Pancreas (tissue), 10 donors: Measurements from ENCODE around the gene AGAP3. TPM values are rescaled to one million over a fixed set of nuclear protein-coding genes. Genes with fewer than 3 reads are reported as not detected.

ENCODE experiments used
- ATAC-seq, 4 donors: fragments of 200-7000 bp; cut with Tn5 transposase; one replicate each; pipeline versions ENCODE4 v1.8.0 to v1.9.1; 2020; ENCODE audit warnings: mild to moderate bottlenecking in 4 of 4, moderate library complexity in 4 of 4
- DNase-seq, 6 donors: peaks; one replicate each; pipeline ENCODE4 v3.0.0-alpha.2; 2020
- FAIRE-seq: peaks from 2 replicates; lab custom pipeline; 2012; peaks lifted over from hg19 to GRCh38; lab: Jason Lieb, UNC
- H3K27ac ChIP-seq, 4 donors: fragments of 200-600 bp; sonication (generic); 1 replicate in 3 of 4; 2 replicates in 1 of 4; pipeline versions ENCODE4 v1.5.0 to v1.8.0; 2020
- H3K27me3 ChIP-seq, 4 donors: fragments of 200-600 bp; one replicate each; pipeline ENCODE4 v1.8.0; 2021
- H3K36me3 ChIP-seq, 3 donors: fragments of 200-600 bp; sonication (generic) in 1 of 3; one replicate each; pipeline versions ENCODE4 v1.5.0 to v1.8.0; 2020 to 2021
- H3K4me1 ChIP-seq, 3 donors: fragments of 200-600 bp; one replicate each; pipeline ENCODE4 v1.8.0; 2021
- H3K4me3 ChIP-seq, 4 donors: fragments of 200-600 bp; sonication (generic) in 2 of 4; one replicate each; pipeline versions ENCODE4 v1.5.0 to v1.8.0; 2020 to 2021
- H3K9me3 ChIP-seq, 4 donors: fragments of 200-600 bp; one replicate each; pipeline ENCODE4 v1.8.0; 2021
- WGBS, 2 donors: extraction: QIAGEN DNeasy Blood & Tissue Kit; methylation state at CpG; one replicate each; pipeline ENCODE4 v1.1.7; 2013; 5-methylcytosine and 5-hydroxymethylcytosine counted together
- intact Hi-C, 3 donors: fragments of 100-400 bp; cut with DNase I; formaldehyde crosslinking; loops; one replicate each; pipeline versions ENCODE4 v1.11.1 to v1.14.2; 2022
- polyA plus RNA-seq, 2 donors: library from polyadenylated mRNA; stranded (reverse); fragments of 200-250 nt; gene quantifications; one replicate each; pipeline ENCODE4 v1.2.3, GENCODE V29; 2013
- total RNA-seq, 6 donors: library from RNA; stranded (reverse); fragmentation: NEBNext Ultra II Directional in 4 of 6; extraction: Animal tissue kit (Norgen Biotek cat#: 25700) in 4 of 6; gene quantifications; one replicate each; pipeline versions ENCODE4 v1.2.1 to v1.2.4, GENCODE V29; 2021 to 2023
- TF ChIP-seq, protein P1 (sequence below), 4 donors: fragments of 200-600 bp; sonication (generic) in 3 of 4; IDR thresholded peaks; one replicate each; pipeline versions ENCODE4 v1.5.0 to v1.8.0; 2021; ENCODE audit warnings: antibody characterized with exemption in 4 of 4
- donor health status: healthy with polysubstance abuse.
- donor health status: DM: no; HTN: no; CAD: no; lungs with moderate emphysema.
- donor health status: DM: no; HTN: no; CAD: no.
- donor health status: control.
- donor health status: control.
- donor health status: Bipolar disorder and iron deficiency.
- donor health status: DM: yes; HTN: yes; CAD: no.
- donor health status: DM: no; HTN: no; CAD: no.
- donor health status: DM: no; HTN: no; CAD: no.
- donor health status: DM: yes; HTN: yes; CAD: no.

AGAP3 gene
- total and polyA plus RNA-seq, 8 donors = 41.5 to 93.9 (median 58.4) TPM

DNA sequence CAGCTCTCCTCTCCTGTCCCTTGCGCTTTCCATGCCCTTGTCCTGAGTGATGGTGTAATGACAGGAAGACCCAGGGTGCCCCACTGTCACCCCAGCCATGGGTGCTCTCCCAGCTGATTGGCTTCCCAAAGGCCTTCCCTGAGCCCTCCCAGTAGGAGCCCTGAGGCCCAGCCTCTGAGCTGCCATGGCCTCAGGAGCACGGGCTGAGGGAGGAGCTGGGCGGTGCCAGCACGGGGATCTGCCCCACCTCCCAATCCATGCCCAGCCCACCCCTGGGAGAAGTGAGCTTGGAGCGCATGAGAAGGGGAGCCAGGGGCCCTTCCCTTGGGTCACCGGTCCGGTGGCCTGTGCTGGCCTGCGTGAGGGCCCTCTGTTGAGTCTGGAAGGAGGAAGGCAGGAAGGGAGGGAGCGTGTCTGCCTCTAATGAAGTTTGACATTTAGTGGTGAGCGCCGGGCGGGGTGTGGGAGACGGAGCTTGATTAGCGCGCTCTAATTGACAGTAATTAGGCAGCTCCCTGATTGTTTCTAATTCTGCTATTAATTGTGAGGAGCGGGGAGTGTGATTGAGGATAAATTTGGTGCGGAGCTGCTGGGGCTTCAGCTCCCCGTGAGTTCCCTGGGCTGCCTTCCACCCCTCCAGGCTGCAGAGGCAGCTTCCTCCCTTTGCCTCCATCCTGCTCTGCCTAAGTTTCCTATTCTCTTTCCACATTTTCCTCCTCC, 53.0 kb downstream of the AGAP3 start:
- H3K9me3 ChIP-seq = no peaks in the 10 kb centered on the region
- intact Hi-C loops = no loop called here
- no peaks in the 10 kb centered on the region for H3K4me1 ChIP-seq
- TF ChIP-seq, protein P1, sequence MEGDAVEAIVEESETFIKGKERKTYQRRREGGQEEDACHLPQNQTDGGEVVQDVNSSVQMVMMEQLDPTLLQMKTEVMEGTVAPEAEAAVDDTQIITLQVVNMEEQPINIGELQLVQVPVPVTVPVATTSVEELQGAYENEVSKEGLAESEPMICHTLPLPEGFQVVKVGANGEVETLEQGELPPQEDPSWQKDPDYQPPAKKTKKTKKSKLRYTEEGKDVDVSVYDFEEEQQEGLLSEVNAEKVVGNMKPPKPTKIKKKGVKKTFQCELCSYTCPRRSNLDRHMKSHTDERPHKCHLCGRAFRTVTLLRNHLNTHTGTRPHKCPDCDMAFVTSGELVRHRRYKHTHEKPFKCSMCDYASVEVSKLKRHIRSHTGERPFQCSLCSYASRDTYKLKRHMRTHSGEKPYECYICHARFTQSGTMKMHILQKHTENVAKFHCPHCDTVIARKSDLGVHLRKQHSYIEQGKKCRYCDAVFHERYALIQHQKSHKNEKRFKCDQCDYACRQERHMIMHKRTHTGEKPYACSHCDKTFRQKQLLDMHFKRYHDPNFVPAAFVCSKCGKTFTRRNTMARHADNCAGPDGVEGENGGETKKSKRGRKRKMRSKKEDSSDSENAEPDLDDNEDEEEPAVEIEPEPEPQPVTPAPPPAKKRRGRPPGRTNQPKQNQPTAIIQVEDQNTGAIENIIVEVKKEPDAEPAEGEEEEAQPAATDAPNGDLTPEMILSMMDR (IDR thresholded peaks at IDR 0.05) = no peak
- H3K27me3 ChIP-seq = no peaks in the 10 kb centered on the region
- no peak overlapping the region for H3K27ac ChIP-seq
- FAIRE-seq (no peak), DNase-seq (peak in 2 of 6 donors; percentile 11 to 58), ATAC-seq (no peak)
- 86 to 90% methylated on average over 18 of the region's 18 CpGs for WGBS, 2 donors
- H3K36me3 ChIP-seq = peaks cover 0 to 47% (median 5%) of the 10 kb centered on the region in 3 donors
- H3K4me3 ChIP-seq = no peak overlapping the region

DNA sequence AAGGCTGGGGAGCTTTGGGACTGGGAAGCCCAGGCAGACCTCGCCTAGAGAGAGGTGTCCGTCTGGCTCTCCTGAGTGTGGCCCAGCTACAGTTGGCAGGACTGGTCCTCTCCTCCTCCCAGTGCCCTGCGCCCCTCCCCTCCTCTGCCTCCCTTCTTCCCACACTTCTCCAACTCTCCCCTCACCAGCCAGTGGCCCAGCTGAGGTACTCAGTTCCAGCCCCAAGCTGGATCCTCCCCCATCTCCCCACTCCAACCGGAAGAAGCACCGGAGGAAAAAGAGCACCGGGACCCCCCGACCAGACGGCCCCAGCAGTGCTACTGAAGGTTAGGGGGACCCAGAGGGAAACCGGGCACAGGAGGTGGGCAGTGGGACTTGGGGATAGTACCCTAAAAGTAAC, 53.5 kb downstream of the AGAP3 start:
- H3K27me3 ChIP-seq = no peaks in the 10 kb centered on the region
- intact Hi-C loops = no loop called here
- H3K27ac ChIP-seq = no peak overlapping the region
- DNase-seq (peak in 2 of 6 donors; percentile 7 to 29), FAIRE-seq (no peak), ATAC-seq (no peak)
- TF ChIP-seq, protein P1 (IDR thresholded peaks at IDR 0.05) = no peak
- H3K9me3 ChIP-seq = no peaks in the 10 kb centered on the region
- H3K36me3 ChIP-seq = peaks cover 0 to 44% (median 5%) of the 10 kb centered on the region in 3 donors
- no peaks in the 10 kb centered on the region for H3K4me1 ChIP-seq
- 88 to 92% methylated on average over 9 of the region's 9 CpGs for WGBS, 2 donors
- H3K4me3 ChIP-seq = no peak overlapping the region

DNA sequence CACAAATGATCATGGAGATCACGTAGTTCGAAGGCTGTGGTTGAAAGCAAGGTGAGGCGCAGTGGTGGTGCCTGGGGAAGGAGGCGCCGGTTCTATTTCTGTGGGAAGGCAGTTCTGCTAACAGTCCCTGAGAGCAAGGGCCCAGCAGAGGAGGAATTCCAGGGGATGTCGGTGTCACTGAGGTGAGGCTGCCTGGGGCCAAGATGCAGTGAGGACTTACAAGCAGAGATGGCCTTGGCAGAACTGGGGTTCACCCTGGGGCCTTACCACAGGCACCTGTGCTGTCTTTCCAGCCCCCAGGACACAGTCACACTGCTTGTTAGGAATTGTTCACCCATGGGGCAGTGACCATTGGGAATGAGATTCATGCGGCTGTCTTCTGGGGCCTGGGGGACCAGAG, 54.6 kb downstream of the AGAP3 start:
- FAIRE-seq (no peak), ATAC-seq (no peak), DNase-seq (peak in 2 of 6 donors; percentile 7 to 29)
- Histone ChIP-seq H3K27me3 (no peaks in the 10 kb centered on the region), H3K27ac (no peak overlapping the region), H3K4me1 (no peaks in the 10 kb centered on the region), H3K9me3 (no peaks in the 10 kb centered on the region), H3K36me3 (peaks cover 0 to 34% (median 5%) of the 10 kb centered on the region in 3 donors), H3K4me3 (no peak overlapping the region)
- TF ChIP-seq, protein P1 (IDR thresholded peaks at IDR 0.05) = no peak
- intact Hi-C loops = no loop called here
- 95 to 98% methylated on average over 7 of the region's 7 CpGs for WGBS, 2 donors

DNA sequence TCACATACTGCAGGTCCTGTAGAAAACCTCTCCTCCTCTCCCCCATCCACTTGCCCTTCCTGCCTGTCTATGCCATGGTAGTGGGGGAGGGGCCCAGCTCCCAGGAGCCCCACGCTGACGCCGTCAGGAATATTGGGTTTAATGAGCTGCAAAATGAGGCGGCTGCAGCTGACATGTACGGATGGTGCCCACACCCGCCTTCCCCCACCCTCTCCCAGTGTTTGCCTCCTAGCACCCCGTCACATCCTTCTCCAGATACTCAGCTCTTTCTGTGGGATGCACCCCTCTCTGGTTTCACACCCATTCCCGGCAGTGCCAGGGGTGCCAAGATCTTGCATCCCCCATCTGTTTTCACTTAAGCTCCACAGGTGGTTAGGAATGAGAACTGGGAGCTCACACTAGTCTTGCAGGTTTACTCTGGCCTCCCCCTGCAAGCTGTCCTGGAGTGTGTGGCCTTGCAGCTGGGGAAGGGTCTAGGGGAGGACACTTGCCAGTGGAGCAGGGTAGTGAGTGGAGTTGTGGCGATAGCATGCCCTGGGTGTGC, 55.1 kb downstream of the AGAP3 start:
- Histone ChIP-seq H3K27me3 (no peaks in the 10 kb centered on the region), H3K9me3 (no peaks in the 10 kb centered on the region), H3K36me3 (peaks cover 0 to 28% (median 5%) of the 10 kb centered on the region in 3 donors), H3K4me3 (no peak overlapping the region), H3K4me1 (no peaks in the 10 kb centered on the region), H3K27ac (no peak overlapping the region)
- no peak for FAIRE-seq
- intact Hi-C loops = no loop called here
- peak in 2 of 6 donors; percentile 10 to 35 for DNase-seq
- ATAC-seq = no peak
- 90 to 91% methylated on average over 9 of the region's 9 CpGs for WGBS, 2 donors
- TF ChIP-seq, protein P1 (IDR thresholded peaks at IDR 0.05) = no peak
